DOHH2 (cell line): ENCODE results near the gene SEMA4G.

Experiments
- H3F3A ChIP-seq: fragments of 200-600 bp; sonication (generic), shearing (Covaris generic); 2 replicates; pipeline ENCODE4 v1.6.0; 2016; ENCODE audit warnings: antibody characterized with exemption, mild to moderate bottlenecking; ENCODE audit not compliant: control insufficient read depth, insufficient read depth
- H3K27ac ChIP-seq: fragments of 200-600 bp; sonication (generic); 2 replicates; pipeline ENCODE4 v1.5.1; 2014; ENCODE audit warnings: low read depth, mild to moderate bottlenecking, low read length, moderate library complexity
- H3K27me3 ChIP-seq: fragments of 200-600 bp; sonication (generic); 2 replicates; pipeline ENCODE4 v1.6.1; 2014; ENCODE audit warnings: mild to moderate bottlenecking, low read length, mixed read lengths; ENCODE audit not compliant: control insufficient read depth
- H3K36me3 ChIP-seq: fragments of 200-600 bp; sonication (generic); 2 replicates; pipeline ENCODE4 v1.6.1; 2014; ENCODE audit warnings: mild to moderate bottlenecking, low read length, moderate library complexity, mixed read lengths; ENCODE audit not compliant: control insufficient read depth
- H3K4me1 ChIP-seq: fragments of 200-600 bp; sonication (generic); 2 replicates; pipeline ENCODE4 v1.6.1; 2014; ENCODE audit warnings: mild to moderate bottlenecking, low read length, mixed read lengths; ENCODE audit not compliant: control insufficient read depth
- H3K4me2 ChIP-seq: fragments of 200-600 bp; sonication (generic); 2 replicates; pipeline ENCODE4 v1.6.0; 2014; ENCODE audit warnings: mild to moderate bottlenecking, low read length, moderate library complexity
- H3K4me3 ChIP-seq: fragments of 200-600 bp; sonication (generic); 2 replicates; pipeline ENCODE4 v1.5.1; 2014; ENCODE audit warnings: mild to moderate bottlenecking, low read length, mixed read lengths
- H3K79me2 ChIP-seq: fragments of 200-600 bp; sonication (generic); 2 replicates; pipeline ENCODE4 v1.6.1; 2014; ENCODE audit warnings: mild to moderate bottlenecking, low read length, mixed read lengths; ENCODE audit not compliant: control insufficient read depth
- H3K9me2 ChIP-seq: fragments of 200-600 bp; sonication (generic); replicated peaks from 2 replicates; pipeline ENCODE4 v1.6.1; 2014; ENCODE audit warnings: mild to moderate bottlenecking, low read length, mixed read lengths; ENCODE audit not compliant: control insufficient read depth
- H3K9me3 ChIP-seq: fragments of 200-600 bp; sonication (generic); 2 replicates; pipeline ENCODE4 v1.6.1; 2014; ENCODE audit warnings: antibody characterized with exemption, low read length, mixed read lengths; ENCODE audit not compliant: control insufficient read depth, insufficient read depth
- H4K20me1 ChIP-seq: fragments of 200-600 bp; sonication (generic); 2 replicates; pipeline ENCODE4 v1.6.0; 2014; ENCODE audit warnings: low read depth, mild to moderate bottlenecking, antibody characterized with exemption, low read length, moderate library complexity; ENCODE audit not compliant: control insufficient read depth, insufficient read depth
- EZH2phosphoT487 ChIP-seq: fragments of 200-600 bp; sonication (generic); IDR thresholded peaks from 2 replicates; pipeline ENCODE4 v1.6.1; 2017; ENCODE audit warnings: borderline replicate concordance, mild to moderate bottlenecking, antibody characterized with exemption, low read length, moderate library complexity, mixed read lengths
- TF ChIP-seq, protein P1 (sequence below): fragments of 200-600 bp; sonication (generic); IDR thresholded peaks from one replicate; pipeline ENCODE4 v1.5.1; 2014; ENCODE audit warnings: antibody characterized with exemption, mild to moderate bottlenecking, low read depth, low read length; ENCODE audit not compliant: poor library complexity, severe bottlenecking

The SEMA4G gene

DNA sequence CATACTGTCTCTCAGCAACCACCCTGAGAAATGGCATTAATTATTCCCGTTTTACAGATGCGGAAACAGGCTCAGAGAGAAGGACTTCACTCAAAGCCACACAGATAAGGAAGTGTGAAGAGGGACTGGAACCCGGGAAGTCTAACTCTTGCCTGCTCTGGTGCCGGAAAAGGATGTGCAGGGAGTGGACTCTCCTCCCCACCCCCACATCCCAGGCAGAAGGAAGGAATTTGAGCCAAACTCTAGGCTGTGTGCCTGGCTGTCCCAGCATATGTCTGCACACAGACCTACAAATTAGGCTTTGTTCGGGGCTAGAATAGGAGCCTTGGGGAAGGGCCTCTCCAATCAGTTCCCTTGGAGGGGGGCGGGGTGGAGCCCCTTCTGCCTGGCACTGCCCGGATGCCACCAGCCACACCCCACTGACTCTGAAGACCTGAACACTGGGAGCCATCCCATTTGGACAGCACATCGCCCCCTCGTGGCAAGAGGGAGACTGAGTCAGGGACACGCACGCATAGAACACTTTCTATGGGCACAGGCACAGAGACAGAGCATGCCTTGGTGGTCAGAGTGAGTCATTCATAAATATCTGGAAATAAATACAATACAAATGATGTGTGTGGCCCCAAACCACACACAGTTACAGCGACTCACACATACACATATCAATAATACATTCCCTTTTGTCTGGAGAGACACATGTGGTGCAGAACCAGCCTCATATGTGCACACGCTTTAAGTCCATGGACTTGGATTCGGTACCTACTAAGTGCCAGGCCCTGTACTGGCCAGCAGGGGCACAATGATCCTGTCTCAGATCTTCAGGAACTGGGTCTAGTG, 43.4 kb downstream of the SEMA4G start:
- no peaks in the 10 kb centered on the region for H3K79me2 ChIP-seq
- peak overlapping the region; percentile 55 for H3K4me2 ChIP-seq
- peak overlapping the region; percentile 27; the same call in 1 of the 2 replicates for H3K4me3 ChIP-seq
- H3F3A ChIP-seq: no peaks in the 10 kb centered on the region
- peaks cover 15% of the 10 kb centered on the region for H3K4me1 ChIP-seq
- no peaks in the 10 kb centered on the region for H3K36me3 ChIP-seq
- H3K9me2 ChIP-seq: no peaks in the 10 kb centered on the region
- H3K9me3 ChIP-seq: no peaks in the 10 kb centered on the region
- no peaks in the 10 kb centered on the region for H4K20me1 ChIP-seq
- H3K27ac ChIP-seq: no peak overlapping the region
- TF ChIP-seq EZH2phosphoT487: no peak
- TF ChIP-seq, protein P1, sequence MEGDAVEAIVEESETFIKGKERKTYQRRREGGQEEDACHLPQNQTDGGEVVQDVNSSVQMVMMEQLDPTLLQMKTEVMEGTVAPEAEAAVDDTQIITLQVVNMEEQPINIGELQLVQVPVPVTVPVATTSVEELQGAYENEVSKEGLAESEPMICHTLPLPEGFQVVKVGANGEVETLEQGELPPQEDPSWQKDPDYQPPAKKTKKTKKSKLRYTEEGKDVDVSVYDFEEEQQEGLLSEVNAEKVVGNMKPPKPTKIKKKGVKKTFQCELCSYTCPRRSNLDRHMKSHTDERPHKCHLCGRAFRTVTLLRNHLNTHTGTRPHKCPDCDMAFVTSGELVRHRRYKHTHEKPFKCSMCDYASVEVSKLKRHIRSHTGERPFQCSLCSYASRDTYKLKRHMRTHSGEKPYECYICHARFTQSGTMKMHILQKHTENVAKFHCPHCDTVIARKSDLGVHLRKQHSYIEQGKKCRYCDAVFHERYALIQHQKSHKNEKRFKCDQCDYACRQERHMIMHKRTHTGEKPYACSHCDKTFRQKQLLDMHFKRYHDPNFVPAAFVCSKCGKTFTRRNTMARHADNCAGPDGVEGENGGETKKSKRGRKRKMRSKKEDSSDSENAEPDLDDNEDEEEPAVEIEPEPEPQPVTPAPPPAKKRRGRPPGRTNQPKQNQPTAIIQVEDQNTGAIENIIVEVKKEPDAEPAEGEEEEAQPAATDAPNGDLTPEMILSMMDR: peak; percentile 100
- H3K27me3 ChIP-seq: peaks cover 13% of the 10 kb centered on the region

- no peaks in the 10 kb centered on the region for H4K20me1 ChIP-seq
- no peaks in the 10 kb centered on the region for H3K79me2 ChIP-seq
- H3K27me3 ChIP-seq: peaks cover 16% of the 10 kb centered on the region
- no peaks in the 10 kb centered on the region for H3F3A ChIP-seq
- H3K36me3 ChIP-seq: no peaks in the 10 kb centered on the region
- TF ChIP-seq, protein P1: no peak
- H3K4me3 ChIP-seq: peak overlapping the region; percentile 27; the same call in 1 of the 2 replicates
- H3K9me2 ChIP-seq: no peaks in the 10 kb centered on the region
- H3K9me3 ChIP-seq: no peaks in the 10 kb centered on the region
- H3K4me1 ChIP-seq: peaks cover 21% of the 10 kb centered on the region
- H3K27ac ChIP-seq: no peak overlapping the region
- peak overlapping the region; percentile 55 for H3K4me2 ChIP-seq
These were observed 44.1 kb downstream of the SEMA4G start for GRCh38 chr10:101013365-101013825.

DNA sequence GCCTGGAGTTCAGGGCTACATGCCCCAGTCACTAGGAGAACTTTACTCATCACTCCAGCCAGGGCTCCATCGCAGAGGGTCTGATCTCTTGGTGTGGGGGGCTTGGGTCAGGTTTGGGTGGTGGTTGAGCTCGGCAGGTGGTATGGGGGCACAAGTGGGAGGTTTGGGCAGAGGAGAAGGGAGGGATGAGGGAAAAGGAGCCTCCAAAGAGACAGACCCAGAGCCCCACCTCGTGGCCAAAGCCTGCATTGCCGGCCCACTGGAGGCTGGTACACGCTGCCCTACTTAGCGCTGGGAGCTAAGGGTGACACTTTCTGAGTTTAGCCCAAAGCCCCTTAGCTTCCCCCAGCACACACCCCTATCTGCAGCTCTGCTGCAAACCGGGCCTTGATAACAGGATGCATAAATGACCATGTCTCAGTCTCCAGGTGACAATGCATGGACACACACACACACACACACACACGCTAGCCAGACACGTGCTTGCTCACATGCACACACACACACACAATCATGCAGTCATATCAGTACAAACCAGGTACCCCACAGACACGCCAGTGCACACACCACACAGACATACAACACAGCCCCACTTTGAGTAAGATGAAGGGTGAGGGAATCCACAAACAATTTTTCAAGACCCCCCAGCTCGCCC, 45.1 kb downstream of the SEMA4G start:
- TF ChIP-seq, protein P1: peak; percentile 91
- no peak for TF ChIP-seq EZH2phosphoT487
- Histone ChIP-seq H3K9me3 (no peaks in the 10 kb centered on the region), H3K9me2 (no peaks in the 10 kb centered on the region), H3K4me3 (no peak overlapping the region), H3K27me3 (peaks cover 19% of the 10 kb centered on the region), H4K20me1 (no peaks in the 10 kb centered on the region), H3K79me2 (no peaks in the 10 kb centered on the region), H3F3A (no peaks in the 10 kb centered on the region), H3K4me1 (peaks cover 31% of the 10 kb centered on the region), H3K27ac (no peak overlapping the region), H3K4me2 (no peak overlapping the region), H3K36me3 (no peaks in the 10 kb centered on the region)
